GM12874 (cell line): ENCODE data around the gene BRIX1.

Experiments
- CTCF ChIP-seq: IDR thresholded peaks from 2 replicates; pipeline ENCODE4 v1.5.1; 2011; ENCODE audit warnings: low read depth, mild to moderate bottlenecking, control low read depth, low read length, moderate library complexity; ENCODE audit not compliant: insufficient read depth

Gene BRIX1

GRCh38 chr5:34881246-34881645 lies 34.3 kb upstream of the BRIX1 start:
- TF ChIP-seq CTCF, result no peak

- TF ChIP-seq CTCF, result no peak
Observed at GRCh38 chr5:34886392-34887119, 29.0 kb upstream of the BRIX1 start.

DNA sequence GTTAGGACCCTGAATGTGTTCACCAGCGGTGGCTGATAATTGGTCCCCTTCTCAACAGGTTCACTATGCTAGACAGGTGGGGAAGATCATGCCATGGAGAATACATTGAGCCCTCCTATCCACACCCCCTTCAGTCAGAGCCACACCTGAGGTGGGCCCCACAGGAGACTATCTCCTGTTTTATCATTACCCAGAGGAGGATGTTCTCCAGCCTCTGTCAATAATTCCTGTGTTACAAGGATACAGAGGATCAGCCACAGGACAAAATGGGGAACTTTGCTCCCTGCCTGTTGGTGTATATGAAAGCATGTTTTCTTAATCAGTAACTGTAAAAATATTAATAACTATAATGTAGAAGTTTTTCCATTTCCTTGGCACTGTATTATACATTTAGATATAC lies 26.1 kb upstream of the BRIX1 start:
- TF ChIP-seq CTCF, result no peak

- no peak for TF ChIP-seq CTCF
Observed at GRCh38 chr5:34891981-34892380, 23.5 kb upstream of the BRIX1 start.

GRCh38 chr5:34892414-34892813 lies 23.1 kb upstream of the BRIX1 start:
- no peak for TF ChIP-seq CTCF

- no peak for TF ChIP-seq CTCF
Observed at GRCh38 chr5:34894716-34895115, 20.8 kb upstream of the BRIX1 start.

GRCh38 chr5:34895641-34896419 lies 19.7 kb upstream of the BRIX1 start:
- no peak for TF ChIP-seq CTCF
